WTC11 (cell line): Measurements from ENCODE around the gene ZWINT. TPM values are rescaled to one million over a fixed set of nuclear protein-coding genes. Genes with fewer than 3 reads are reported as not detected.

Source experiments
- ATAC-seq: fragments of 200-7000 bp; cut with Tn5 transposase; 2 replicates; pipeline ENCODE4 v1.10.0; 2021; ENCODE audit warnings: mild to moderate bottlenecking, moderate library complexity
- CTCF ChIA-PET: fragments of 300-600 bp; sonication (Branson Sonifier 250); formaldehyde crosslinking; loops from one replicate; lab custom pipeline; 2021; ENCODE audit warnings: antibody characterized with exemption; lab: Charles Lee
- POLR2A ChIA-PET: fragments of 350-600 bp; sonication (Branson Sonifier 250); formaldehyde crosslinking; loops from one replicate; lab custom pipeline; 2021; ENCODE audit warnings: antibody characterized with exemption; lab: Charles Lee
- DNase-seq: peaks from one replicate; pipeline ENCODE4 v3.0.0; 2021; ENCODE audit warnings: low spot score
- H3K27ac Mint-ChIP-seq: 2 replicates; pipeline ENCODE4 v1.8.0; 2021; ENCODE audit warnings: mixed read lengths
- H3K27me3 Mint-ChIP-seq: 2 replicates; pipeline ENCODE4 v1.8.0; 2021; ENCODE audit warnings: low read depth, mild to moderate bottlenecking, moderate library complexity, mixed read lengths
- H3K36me3 Mint-ChIP-seq: 2 replicates; pipeline ENCODE4 v1.8.0; 2021; ENCODE audit warnings: mixed read lengths
- H3K4me1 Mint-ChIP-seq: 2 replicates; pipeline ENCODE4 v1.8.0; 2022; ENCODE audit warnings: mixed read lengths
- H3K4me3 Mint-ChIP-seq: 2 replicates; pipeline ENCODE4 v1.8.0; 2021; ENCODE audit warnings: mild to moderate bottlenecking, moderate library complexity, mixed read lengths
- H3K9me3 Mint-ChIP-seq: 2 replicates; pipeline ENCODE4 v1.8.0; 2021; ENCODE audit warnings: mixed read lengths
- CBFB ChIP-seq: sonication (generic); formaldehyde crosslinking; IDR thresholded peaks from 2 replicates; pipeline ENCODE4 v1.8.1; 2022; ENCODE audit warnings: mild to moderate bottlenecking, low read depth, missing genetic modification reagents
- FOXJ3 ChIP-seq: sonication (generic); formaldehyde crosslinking; IDR thresholded peaks from 2 replicates; pipeline ENCODE4 v1.9.0; 2021; ENCODE audit warnings: missing genetic modification reagents, mild to moderate bottlenecking, borderline replicate concordance
- GTF2I ChIP-seq: fragments of 250-450 bp; sonication (Bioruptor Pico); conservative IDR thresholded peaks from 2 replicates; pipeline ENCODE4 v1.4.0; 2021; ENCODE audit warnings: mild to moderate bottlenecking
- IRF2 ChIP-seq: sonication (generic); formaldehyde crosslinking; IDR thresholded peaks from 2 replicates; pipeline ENCODE4 v1.8.0; 2022; ENCODE audit warnings: low read depth, missing genetic modification reagents, borderline replicate concordance
- JUN ChIP-seq: sonication (generic); formaldehyde crosslinking; IDR thresholded peaks from 2 replicates; pipeline ENCODE4 v1.8.0; 2023; ENCODE audit warnings: mild to moderate bottlenecking, missing genetic modification reagents
- MXD4 ChIP-seq: fragments of 250-450 bp; sonication (Bioruptor Pico); IDR thresholded peaks from 2 replicates; pipeline ENCODE4 v1.8.0; 2021; ENCODE audit warnings: mild to moderate bottlenecking, moderate library complexity, borderline replicate concordance
- MYBL2 ChIP-seq: sonication (generic); formaldehyde crosslinking; IDR thresholded peaks from 2 replicates; pipeline ENCODE4 v1.8.1; 2023; ENCODE audit warnings: mild to moderate bottlenecking, moderate library complexity, missing genetic modification reagents
- OVOL2 ChIP-seq: fragments of 250-450 bp; sonication (Bioruptor Pico); IDR thresholded peaks from 2 replicates; pipeline ENCODE4 v1.9.0; 2021; ENCODE audit warnings: mild to moderate bottlenecking, borderline replicate concordance
- SMAD3 ChIP-seq: sonication (generic); formaldehyde crosslinking; IDR thresholded peaks from 2 replicates; pipeline ENCODE4 v1.8.0; 2022; ENCODE audit warnings: missing genetic modification reagents, mild to moderate bottlenecking, borderline replicate concordance
- TEAD1 ChIP-seq: sonication (generic); formaldehyde crosslinking; IDR thresholded peaks from 2 replicates; pipeline ENCODE4 v1.8.0; 2022; ENCODE audit warnings: mild to moderate bottlenecking, missing genetic modification reagents
- TP53 ChIP-seq: sonication (generic); formaldehyde crosslinking; IDR thresholded peaks from 2 replicates; pipeline ENCODE4 v1.8.1; 2023; ENCODE audit warnings: mild to moderate bottlenecking, missing genetic modification reagents
- ZNF219 ChIP-seq: sonication (generic); formaldehyde crosslinking; IDR thresholded peaks from 2 replicates; pipeline ENCODE4 v1.8.0; 2023; ENCODE audit warnings: missing genetic modification reagents, mild to moderate bottlenecking, borderline replicate concordance
- ZNF317 ChIP-seq: sonication (generic); formaldehyde crosslinking; IDR thresholded peaks from 2 replicates; pipeline ENCODE4 v1.8.1; 2023; ENCODE audit warnings: low read depth, mild to moderate bottlenecking, moderate library complexity, missing genetic modification reagents, borderline replicate concordance
- ZNF671 ChIP-seq: fragments of 250-450 bp; sonication (Bioruptor Pico); IDR thresholded peaks from 2 replicates; pipeline ENCODE4 v1.8.0; 2021; ENCODE audit warnings: mild to moderate bottlenecking
- total RNA-seq: library from RNA; stranded (reverse); gene quantifications from 3 replicates; pipeline ENCODE4 v1.2.3, GENCODE V29; 2021
- TF ChIP-seq, protein P1 (sequence below): fragments of 250-450 bp; sonication (Bioruptor Pico); IDR thresholded peaks from 2 replicates; pipeline ENCODE4 v2.1.2; 2022; ENCODE audit warnings: mild to moderate bottlenecking, moderate library complexity
- TF ChIP-seq, protein P2 (sequence below): sonication (generic); formaldehyde crosslinking; IDR thresholded peaks from 2 replicates; pipeline ENCODE4 v1.8.0; 2022; ENCODE audit warnings: mild to moderate bottlenecking, missing genetic modification reagents
- TF ChIP-seq, protein P3 (sequence below): fragments of 250-450 bp; sonication (Bioruptor Pico); IDR thresholded peaks from 2 replicates; pipeline ENCODE4 v1.9.0; 2021; ENCODE audit warnings: moderate library complexity, mild to moderate bottlenecking, inconsistent platforms, borderline replicate concordance
- TF ChIP-seq, protein P4 (sequence below): sonication (generic); formaldehyde crosslinking; IDR thresholded peaks from 2 replicates; pipeline ENCODE4 v1.8.1; 2023; ENCODE audit warnings: mild to moderate bottlenecking, moderate library complexity, missing genetic modification reagents
- TF ChIP-seq, protein P5 (sequence below): sonication (generic); formaldehyde crosslinking; IDR thresholded peaks from 2 replicates; pipeline ENCODE4 v1.8.0; 2023; ENCODE audit warnings: missing genetic modification reagents
- TF ChIP-seq, protein P6 (sequence below): sonication (generic); formaldehyde crosslinking; conservative IDR thresholded peaks from 2 replicates; pipeline ENCODE4 v1.8.1; 2023; ENCODE audit warnings: mild to moderate bottlenecking, low read depth, missing genetic modification reagents, moderate library complexity
- TF ChIP-seq, protein P7 (sequence below): sonication (generic); formaldehyde crosslinking; conservative IDR thresholded peaks from 2 replicates; pipeline ENCODE4 v1.8.1; 2022; ENCODE audit warnings: mild to moderate bottlenecking, missing genetic modification reagents
- TF ChIP-seq, protein P8 (sequence below): sonication (generic); formaldehyde crosslinking; IDR thresholded peaks from 2 replicates; pipeline ENCODE4 v1.8.1; 2023; ENCODE audit warnings: mild to moderate bottlenecking, missing genetic modification reagents

The ZWINT gene
- total RNA-seq, 1 experiment from 2014 or later = 67.8 TPM

DNA sequence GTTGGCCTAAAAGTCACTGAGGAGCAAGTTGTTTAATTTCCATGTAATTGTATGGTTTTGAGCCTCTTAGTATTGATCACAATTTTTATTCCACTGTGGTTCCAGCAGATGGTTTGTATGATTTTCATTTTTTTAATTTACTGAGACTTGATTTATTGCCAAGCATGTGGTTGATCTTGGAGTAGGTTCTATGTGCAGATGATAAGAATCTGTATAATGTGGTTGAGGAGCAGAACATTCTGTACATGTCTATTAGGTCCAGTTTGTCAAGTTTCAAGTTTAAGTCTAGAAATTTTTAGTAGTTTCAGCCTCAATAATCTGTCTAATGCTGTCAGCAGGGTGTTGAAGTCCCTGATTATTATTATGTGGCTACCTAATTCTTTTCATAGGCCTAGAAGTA is 22.7 kb upstream of the ZWINT start:
- H3K27me3 Mint-ChIP-seq = no peaks in the 10 kb centered on the region
- peaks cover 19% of the 10 kb centered on the region for H3K9me3 Mint-ChIP-seq

DNA sequence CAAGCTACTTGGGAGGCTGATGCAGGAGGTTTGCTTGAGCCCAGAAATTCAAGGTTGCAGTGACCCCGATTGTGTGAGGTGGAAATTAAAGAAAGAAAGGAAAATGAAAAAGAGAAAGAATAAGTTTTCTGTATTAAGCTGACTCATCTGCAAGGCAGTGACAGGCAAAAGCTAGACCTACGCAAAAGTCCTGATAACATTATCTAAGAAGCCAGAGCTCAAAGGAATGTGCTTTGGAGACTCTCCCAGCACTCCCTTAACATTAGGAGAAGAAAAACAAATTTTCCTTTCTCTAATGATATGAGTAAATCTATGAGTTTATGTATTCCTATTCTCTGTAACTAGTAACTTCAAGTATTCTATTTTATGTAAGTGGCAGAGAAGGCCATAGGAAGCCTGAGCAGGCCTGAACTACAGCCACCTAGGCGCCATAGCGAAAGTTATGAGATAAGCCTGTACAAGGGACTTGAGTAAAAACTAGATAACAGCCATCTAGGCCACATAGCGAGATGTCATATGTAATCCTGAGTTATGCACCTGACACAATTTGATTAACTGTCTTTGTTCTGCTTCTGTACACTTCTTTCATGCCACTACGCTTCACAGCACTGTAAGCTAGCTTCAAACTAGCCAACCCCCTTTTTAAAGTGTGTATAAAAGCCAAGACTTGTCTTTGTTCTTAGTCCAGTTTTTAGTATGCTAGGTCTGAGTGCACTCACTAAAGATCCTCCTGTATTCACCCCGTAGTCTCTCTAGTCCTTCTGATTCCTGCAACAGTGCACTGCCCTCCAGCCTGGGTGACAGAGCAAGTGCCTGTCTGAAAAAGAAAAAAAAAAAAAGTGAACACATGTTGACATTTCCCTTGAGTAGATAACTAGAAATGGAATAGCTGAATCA is 9.4 kb upstream of the ZWINT start:
- ChIA-PET CTCF (interaction anchor here (0.6 kb wide), 1 partner anchor 175 kb away, joined by 5 read pairs; no protein-coding TSS in a partner anchor), POLR2A (no interaction called here)
- Mint-ChIP-seq H3K36me3 (peaks cover 22% of the 10 kb centered on the region), H3K4me3 (no peak overlapping the region), H3K27ac (no peak overlapping the region), H3K27me3 (peaks cover 4% of the 10 kb centered on the region; the same call in 1 of the 2 replicates), H3K9me3 (peaks cover 47% of the 10 kb centered on the region), H3K4me1 (no peaks in the 10 kb centered on the region)
- DNase-seq = no peak
- no peak for ATAC-seq
- TF ChIP-seq, protein P1, sequence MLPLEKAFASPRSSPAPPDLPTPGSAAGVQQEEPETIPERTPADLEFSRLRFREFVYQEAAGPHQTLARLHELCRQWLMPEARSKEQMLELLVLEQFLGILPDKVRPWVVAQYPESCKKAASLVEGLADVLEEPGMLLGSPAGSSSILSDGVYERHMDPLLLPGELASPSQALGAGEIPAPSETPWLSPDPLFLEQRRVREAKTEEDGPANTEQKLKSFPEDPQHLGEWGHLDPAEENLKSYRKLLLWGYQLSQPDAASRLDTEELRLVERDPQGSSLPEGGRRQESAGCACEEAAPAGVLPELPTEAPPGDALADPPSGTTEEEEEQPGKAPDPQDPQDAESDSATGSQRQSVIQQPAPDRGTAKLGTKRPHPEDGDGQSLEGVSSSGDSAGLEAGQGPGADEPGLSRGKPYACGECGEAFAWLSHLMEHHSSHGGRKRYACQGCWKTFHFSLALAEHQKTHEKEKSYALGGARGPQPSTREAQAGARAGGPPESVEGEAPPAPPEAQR (CRISPR knock-in tag) = no peak
- TF ChIP-seq, protein P2, sequence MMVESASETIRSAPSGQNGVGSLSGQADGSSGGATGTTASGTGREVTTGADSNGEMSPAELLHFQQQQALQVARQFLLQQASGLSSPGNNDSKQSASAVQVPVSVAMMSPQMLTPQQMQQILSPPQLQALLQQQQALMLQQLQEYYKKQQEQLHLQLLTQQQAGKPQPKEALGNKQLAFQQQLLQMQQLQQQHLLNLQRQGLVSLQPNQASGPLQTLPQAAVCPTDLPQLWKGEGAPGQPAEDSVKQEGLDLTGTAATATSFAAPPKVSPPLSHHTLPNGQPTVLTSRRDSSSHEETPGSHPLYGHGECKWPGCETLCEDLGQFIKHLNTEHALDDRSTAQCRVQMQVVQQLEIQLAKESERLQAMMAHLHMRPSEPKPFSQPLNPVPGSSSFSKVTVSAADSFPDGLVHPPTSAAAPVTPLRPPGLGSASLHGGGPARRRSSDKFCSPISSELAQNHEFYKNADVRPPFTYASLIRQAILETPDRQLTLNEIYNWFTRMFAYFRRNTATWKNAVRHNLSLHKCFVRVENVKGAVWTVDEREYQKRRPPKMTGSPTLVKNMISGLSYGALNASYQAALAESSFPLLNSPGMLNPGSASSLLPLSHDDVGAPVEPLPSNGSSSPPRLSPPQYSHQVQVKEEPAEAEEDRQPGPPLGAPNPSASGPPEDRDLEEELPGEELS (CRISPR knock-in tag) = no peak
- no peak for TF ChIP-seq FOXJ3 (CRISPR knock-in tag)
- TF ChIP-seq IRF2 (CRISPR knock-in tag) = no peak
- TF ChIP-seq MXD4 (CRISPR knock-in tag) = no peak
- TF ChIP-seq, protein P3, sequence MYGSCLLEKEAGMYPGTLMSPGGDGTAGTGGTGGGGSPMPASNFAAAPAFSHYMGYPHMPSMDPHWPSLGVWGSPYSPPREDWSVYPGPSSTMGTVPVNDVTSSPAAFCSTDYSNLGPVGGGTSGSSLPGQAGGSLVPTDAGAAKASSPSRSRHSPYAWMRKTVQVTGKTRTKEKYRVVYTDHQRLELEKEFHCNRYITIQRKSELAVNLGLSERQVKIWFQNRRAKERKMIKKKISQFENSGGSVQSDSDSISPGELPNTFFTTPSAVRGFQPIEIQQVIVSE (CRISPR knock-in tag) = no peak
- TF ChIP-seq MYBL2 = no peak

More for the DNA sequence above, 22.7 kb upstream of the ZWINT start:
- Mint-ChIP-seq H3K36me3 (no peaks in the 10 kb centered on the region), H3K27ac (no peak overlapping the region), H3K4me1 (no peaks in the 10 kb centered on the region), H3K4me3 (no peak overlapping the region)
- TF ChIP-seq GTF2I (CRISPR knock-in tag) (no peak), TEAD1 (CRISPR knock-in tag) (no peak), ZNF671 (CRISPR knock-in tag) (no peak), ZNF317 (CRISPR knock-in tag) (no peak), CBFB (no peak), MYBL2 (no peak), JUN (CRISPR knock-in tag) (no peak), OVOL2 (CRISPR knock-in tag) (no peak), ZNF219 (CRISPR knock-in tag) (no peak), TP53 (no peak), SMAD3 (CRISPR knock-in tag) (no peak)
- TF ChIP-seq, protein P4, sequence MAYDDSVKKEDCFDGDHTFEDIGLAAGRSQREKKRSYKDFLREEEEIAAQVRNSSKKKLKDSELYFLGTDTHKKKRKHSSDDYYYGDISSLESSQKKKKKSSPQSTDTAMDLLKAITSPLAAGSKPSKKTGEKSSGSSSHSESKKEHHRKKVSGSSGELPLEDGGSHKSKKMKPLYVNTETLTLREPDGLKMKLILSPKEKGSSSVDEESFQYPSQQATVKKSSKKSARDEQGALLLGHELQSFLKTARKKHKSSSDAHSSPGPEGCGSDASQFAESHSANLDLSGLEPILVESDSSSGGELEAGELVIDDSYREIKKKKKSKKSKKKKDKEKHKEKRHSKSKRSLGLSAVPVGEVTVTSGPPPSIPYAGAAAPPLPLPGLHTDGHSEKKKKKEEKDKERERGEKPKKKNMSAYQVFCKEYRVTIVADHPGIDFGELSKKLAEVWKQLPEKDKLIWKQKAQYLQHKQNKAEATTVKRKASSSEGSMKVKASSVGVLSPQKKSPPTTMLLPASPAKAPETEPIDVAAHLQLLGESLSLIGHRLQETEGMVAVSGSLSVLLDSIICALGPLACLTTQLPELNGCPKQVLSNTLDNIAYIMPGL (CRISPR knock-in tag) = no peak
- TF ChIP-seq, protein P3 (CRISPR knock-in tag) = no peak
- TF ChIP-seq, protein P5, sequence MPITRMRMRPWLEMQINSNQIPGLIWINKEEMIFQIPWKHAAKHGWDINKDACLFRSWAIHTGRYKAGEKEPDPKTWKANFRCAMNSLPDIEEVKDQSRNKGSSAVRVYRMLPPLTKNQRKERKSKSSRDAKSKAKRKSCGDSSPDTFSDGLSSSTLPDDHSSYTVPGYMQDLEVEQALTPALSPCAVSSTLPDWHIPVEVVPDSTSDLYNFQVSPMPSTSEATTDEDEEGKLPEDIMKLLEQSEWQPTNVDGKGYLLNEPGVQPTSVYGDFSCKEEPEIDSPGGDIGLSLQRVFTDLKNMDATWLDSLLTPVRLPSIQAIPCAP (CRISPR knock-in tag) = no peak
- TF ChIP-seq, protein P6, sequence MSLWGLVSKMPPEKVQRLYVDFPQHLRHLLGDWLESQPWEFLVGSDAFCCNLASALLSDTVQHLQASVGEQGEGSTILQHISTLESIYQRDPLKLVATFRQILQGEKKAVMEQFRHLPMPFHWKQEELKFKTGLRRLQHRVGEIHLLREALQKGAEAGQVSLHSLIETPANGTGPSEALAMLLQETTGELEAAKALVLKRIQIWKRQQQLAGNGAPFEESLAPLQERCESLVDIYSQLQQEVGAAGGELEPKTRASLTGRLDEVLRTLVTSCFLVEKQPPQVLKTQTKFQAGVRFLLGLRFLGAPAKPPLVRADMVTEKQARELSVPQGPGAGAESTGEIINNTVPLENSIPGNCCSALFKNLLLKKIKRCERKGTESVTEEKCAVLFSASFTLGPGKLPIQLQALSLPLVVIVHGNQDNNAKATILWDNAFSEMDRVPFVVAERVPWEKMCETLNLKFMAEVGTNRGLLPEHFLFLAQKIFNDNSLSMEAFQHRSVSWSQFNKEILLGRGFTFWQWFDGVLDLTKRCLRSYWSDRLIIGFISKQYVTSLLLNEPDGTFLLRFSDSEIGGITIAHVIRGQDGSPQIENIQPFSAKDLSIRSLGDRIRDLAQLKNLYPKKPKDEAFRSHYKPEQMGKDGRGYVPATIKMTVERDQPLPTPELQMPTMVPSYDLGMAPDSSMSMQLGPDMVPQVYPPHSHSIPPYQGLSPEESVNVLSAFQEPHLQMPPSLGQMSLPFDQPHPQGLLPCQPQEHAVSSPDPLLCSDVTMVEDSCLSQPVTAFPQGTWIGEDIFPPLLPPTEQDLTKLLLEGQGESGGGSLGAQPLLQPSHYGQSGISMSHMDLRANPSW (CRISPR knock-in tag) = no peak
- TF ChIP-seq, protein P7, sequence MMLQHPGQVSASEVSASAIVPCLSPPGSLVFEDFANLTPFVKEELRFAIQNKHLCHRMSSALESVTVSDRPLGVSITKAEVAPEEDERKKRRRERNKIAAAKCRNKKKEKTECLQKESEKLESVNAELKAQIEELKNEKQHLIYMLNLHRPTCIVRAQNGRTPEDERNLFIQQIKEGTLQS = no peak
- TF ChIP-seq, protein P8, sequence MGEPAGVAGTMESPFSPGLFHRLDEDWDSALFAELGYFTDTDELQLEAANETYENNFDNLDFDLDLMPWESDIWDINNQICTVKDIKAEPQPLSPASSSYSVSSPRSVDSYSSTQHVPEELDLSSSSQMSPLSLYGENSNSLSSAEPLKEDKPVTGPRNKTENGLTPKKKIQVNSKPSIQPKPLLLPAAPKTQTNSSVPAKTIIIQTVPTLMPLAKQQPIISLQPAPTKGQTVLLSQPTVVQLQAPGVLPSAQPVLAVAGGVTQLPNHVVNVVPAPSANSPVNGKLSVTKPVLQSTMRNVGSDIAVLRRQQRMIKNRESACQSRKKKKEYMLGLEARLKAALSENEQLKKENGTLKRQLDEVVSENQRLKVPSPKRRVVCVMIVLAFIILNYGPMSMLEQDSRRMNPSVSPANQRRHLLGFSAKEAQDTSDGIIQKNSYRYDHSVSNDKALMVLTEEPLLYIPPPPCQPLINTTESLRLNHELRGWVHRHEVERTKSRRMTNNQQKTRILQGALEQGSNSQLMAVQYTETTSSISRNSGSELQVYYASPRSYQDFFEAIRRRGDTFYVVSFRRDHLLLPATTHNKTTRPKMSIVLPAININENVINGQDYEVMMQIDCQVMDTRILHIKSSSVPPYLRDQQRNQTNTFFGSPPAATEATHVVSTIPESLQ (CRISPR knock-in tag) = no peak
- no peak for DNase-seq
- ChIA-PET CTCF (no interaction called here), POLR2A (no interaction called here)
- no peak for ATAC-seq
